Measurements from ENCODE around the gene HGD. TPM values are rescaled to one million over a fixed set of nuclear protein-coding genes. Genes with fewer than 3 reads are reported as not detected.
"Not testable (repeated sequence)": the region's sequence is repeated elsewhere in the genome, so short reads cannot be mapped to it uniquely, and the experiment has no call there.

The HGD gene
- total RNA-seq, 1 donor = 0.43 TPM

- TF ChIP-seq CTCF (IDR thresholded peaks at IDR 0.05; ENCODE audit: insufficient read depth, low read depth, low read length) = no peak
- DNase-seq (ENCODE audit: low read depth) = no peak
- H3K4me3 ChIP-seq (ENCODE audit: low read depth, low read length) = no peak overlapping the region
Observed at GRCh38 chr3:120680193-120680894, 1.7 kb downstream of the HGD start.

- H3K4me3 ChIP-seq (ENCODE audit: low read depth, low read length) = no peak overlapping the region
- DNase-seq (ENCODE audit: low read depth) = no peak
- no peak for TF ChIP-seq CTCF (IDR thresholded peaks at IDR 0.05; ENCODE audit: insufficient read depth, low read depth, low read length)
Observed at GRCh38 chr3:120678984-120679383, 3.1 kb downstream of the HGD start.

GRCh38 chr3:120678331-120678947 lies 3.6 kb downstream of the HGD start:
- peak; percentile 86 for DNase-seq (ENCODE audit: low read depth)
- no peak for TF ChIP-seq CTCF (IDR thresholded peaks at IDR 0.05; ENCODE audit: insufficient read depth, low read depth, low read length)
- H3K4me3 ChIP-seq (ENCODE audit: low read depth, low read length) = no peak overlapping the region

- DNase-seq (ENCODE audit: low read depth); H3K4me3 ChIP-seq (ENCODE audit: low read depth, low read length): not testable (repeated sequence)
Observed at GRCh38 chr3:120677193-120677592, 4.8 kb downstream of the HGD start.

- H3K4me3 ChIP-seq (ENCODE audit: low read depth, low read length) = no peak overlapping the region
- TF ChIP-seq CTCF (IDR thresholded peaks at IDR 0.05; ENCODE audit: insufficient read depth, low read depth, low read length) = no peak
- DNase-seq (ENCODE audit: low read depth) = no peak
Observed at GRCh38 chr3:120673116-120673515, 8.9 kb downstream of the HGD start.

GRCh38 chr3:120670576-120670975 lies 11.5 kb downstream of the HGD start:
- no peak for DNase-seq (ENCODE audit: low read depth)
- TF ChIP-seq CTCF (IDR thresholded peaks at IDR 0.05; ENCODE audit: insufficient read depth, low read depth, low read length) = no peak
- H3K4me3 ChIP-seq (ENCODE audit: low read depth, low read length) = no peak overlapping the region

GRCh38 chr3:120664926-120665325 lies 17.1 kb downstream of the HGD start:
- DNase-seq (ENCODE audit: low read depth) = no peak
- H3K4me3 ChIP-seq (ENCODE audit: low read depth, low read length) = no peak overlapping the region
- no peak for TF ChIP-seq CTCF (IDR thresholded peaks at IDR 0.05; ENCODE audit: insufficient read depth, low read depth, low read length)
